DOHH2 (cell line): ENCODE measurements around the gene PPRC1.
A peak's percentile ranks its signal among the peaks of the same experiment; 100 is the strongest.

Source experiments
- H3F3A ChIP-seq: fragments of 200-600 bp; sonication (generic), shearing (Covaris generic); 2 replicates; pipeline ENCODE4 v1.6.0; 2016; ENCODE audit warnings: antibody characterized with exemption, mild to moderate bottlenecking; ENCODE audit not compliant: control insufficient read depth, insufficient read depth
- H3K27ac ChIP-seq: fragments of 200-600 bp; sonication (generic); 2 replicates; pipeline ENCODE4 v1.5.1; 2014; ENCODE audit warnings: low read depth, mild to moderate bottlenecking, low read length, moderate library complexity
- H3K27me3 ChIP-seq: fragments of 200-600 bp; sonication (generic); 2 replicates; pipeline ENCODE4 v1.6.1; 2014; ENCODE audit warnings: mild to moderate bottlenecking, low read length, mixed read lengths; ENCODE audit not compliant: control insufficient read depth
- H3K36me3 ChIP-seq: fragments of 200-600 bp; sonication (generic); 2 replicates; pipeline ENCODE4 v1.6.1; 2014; ENCODE audit warnings: mild to moderate bottlenecking, low read length, moderate library complexity, mixed read lengths; ENCODE audit not compliant: control insufficient read depth
- H3K4me1 ChIP-seq: fragments of 200-600 bp; sonication (generic); 2 replicates; pipeline ENCODE4 v1.6.1; 2014; ENCODE audit warnings: mild to moderate bottlenecking, low read length, mixed read lengths; ENCODE audit not compliant: control insufficient read depth
- H3K4me2 ChIP-seq: fragments of 200-600 bp; sonication (generic); 2 replicates; pipeline ENCODE4 v1.6.0; 2014; ENCODE audit warnings: mild to moderate bottlenecking, low read length, moderate library complexity
- H3K4me3 ChIP-seq: fragments of 200-600 bp; sonication (generic); 2 replicates; pipeline ENCODE4 v1.5.1; 2014; ENCODE audit warnings: mild to moderate bottlenecking, low read length, mixed read lengths
- H3K79me2 ChIP-seq: fragments of 200-600 bp; sonication (generic); 2 replicates; pipeline ENCODE4 v1.6.1; 2014; ENCODE audit warnings: mild to moderate bottlenecking, low read length, mixed read lengths; ENCODE audit not compliant: control insufficient read depth
- H3K9me2 ChIP-seq: fragments of 200-600 bp; sonication (generic); replicated peaks from 2 replicates; pipeline ENCODE4 v1.6.1; 2014; ENCODE audit warnings: mild to moderate bottlenecking, low read length, mixed read lengths; ENCODE audit not compliant: control insufficient read depth
- H3K9me3 ChIP-seq: fragments of 200-600 bp; sonication (generic); 2 replicates; pipeline ENCODE4 v1.6.1; 2014; ENCODE audit warnings: antibody characterized with exemption, low read length, mixed read lengths; ENCODE audit not compliant: control insufficient read depth, insufficient read depth
- H4K20me1 ChIP-seq: fragments of 200-600 bp; sonication (generic); 2 replicates; pipeline ENCODE4 v1.6.0; 2014; ENCODE audit warnings: low read depth, mild to moderate bottlenecking, antibody characterized with exemption, low read length, moderate library complexity; ENCODE audit not compliant: control insufficient read depth, insufficient read depth
- EZH2phosphoT487 ChIP-seq: fragments of 200-600 bp; sonication (generic); IDR thresholded peaks from 2 replicates; pipeline ENCODE4 v1.6.1; 2017; ENCODE audit warnings: borderline replicate concordance, mild to moderate bottlenecking, antibody characterized with exemption, low read length, moderate library complexity, mixed read lengths
- TF ChIP-seq, protein P1 (sequence below): fragments of 200-600 bp; sonication (generic); IDR thresholded peaks from one replicate; pipeline ENCODE4 v1.5.1; 2014; ENCODE audit warnings: antibody characterized with exemption, mild to moderate bottlenecking, low read depth, low read length; ENCODE audit not compliant: poor library complexity, severe bottlenecking

PPRC1 gene

DNA sequence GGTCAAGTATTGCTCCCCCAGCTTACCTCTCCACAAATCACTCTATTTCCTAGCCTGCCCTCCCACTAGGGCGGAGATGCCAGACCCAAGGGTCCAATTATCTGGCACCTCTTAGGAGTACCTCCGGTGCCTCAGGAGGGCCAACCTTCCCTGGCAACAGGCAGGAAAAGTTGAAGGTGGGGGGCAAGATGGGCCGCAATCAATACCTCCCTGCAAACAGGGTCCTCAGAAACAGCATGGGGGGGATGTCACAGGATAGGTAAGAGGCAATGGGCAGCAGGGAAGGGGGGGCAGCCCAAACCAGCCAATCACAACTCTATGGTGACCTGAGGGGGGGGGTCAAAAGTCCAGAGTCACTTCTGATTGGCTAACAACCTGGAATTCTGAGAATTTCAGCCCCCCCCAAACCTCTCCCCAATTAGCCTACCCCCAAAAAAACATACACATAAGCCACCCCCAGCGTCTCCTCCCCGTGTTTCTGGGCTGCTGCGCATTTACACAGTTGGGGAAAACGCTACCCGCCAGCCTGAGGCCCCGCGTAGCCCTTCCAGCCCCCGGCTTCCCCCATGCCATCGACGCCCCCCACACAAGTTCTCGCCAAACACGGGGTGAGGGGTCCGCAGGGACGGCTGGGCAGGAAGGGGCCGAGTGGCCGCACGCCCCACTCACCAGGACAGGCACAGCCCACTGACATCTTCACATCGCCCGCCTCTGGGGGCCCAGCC lies 13.3 kb upstream of the PPRC1 start:
- peak overlapping the region; percentile 99 for H3K4me2 ChIP-seq
- no peaks in the 10 kb centered on the region for H3K9me3 ChIP-seq
- H3K4me3 ChIP-seq: peak overlapping the region; percentile 97
- no peaks in the 10 kb centered on the region for H3K27me3 ChIP-seq
- TF ChIP-seq, protein P1, sequence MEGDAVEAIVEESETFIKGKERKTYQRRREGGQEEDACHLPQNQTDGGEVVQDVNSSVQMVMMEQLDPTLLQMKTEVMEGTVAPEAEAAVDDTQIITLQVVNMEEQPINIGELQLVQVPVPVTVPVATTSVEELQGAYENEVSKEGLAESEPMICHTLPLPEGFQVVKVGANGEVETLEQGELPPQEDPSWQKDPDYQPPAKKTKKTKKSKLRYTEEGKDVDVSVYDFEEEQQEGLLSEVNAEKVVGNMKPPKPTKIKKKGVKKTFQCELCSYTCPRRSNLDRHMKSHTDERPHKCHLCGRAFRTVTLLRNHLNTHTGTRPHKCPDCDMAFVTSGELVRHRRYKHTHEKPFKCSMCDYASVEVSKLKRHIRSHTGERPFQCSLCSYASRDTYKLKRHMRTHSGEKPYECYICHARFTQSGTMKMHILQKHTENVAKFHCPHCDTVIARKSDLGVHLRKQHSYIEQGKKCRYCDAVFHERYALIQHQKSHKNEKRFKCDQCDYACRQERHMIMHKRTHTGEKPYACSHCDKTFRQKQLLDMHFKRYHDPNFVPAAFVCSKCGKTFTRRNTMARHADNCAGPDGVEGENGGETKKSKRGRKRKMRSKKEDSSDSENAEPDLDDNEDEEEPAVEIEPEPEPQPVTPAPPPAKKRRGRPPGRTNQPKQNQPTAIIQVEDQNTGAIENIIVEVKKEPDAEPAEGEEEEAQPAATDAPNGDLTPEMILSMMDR: no peak
- TF ChIP-seq EZH2phosphoT487: no peak
- peaks cover 49% of the 10 kb centered on the region for H3F3A ChIP-seq
- H3K79me2 ChIP-seq: peaks cover 63% of the 10 kb centered on the region
- peak overlapping the region; percentile 86 for H3K27ac ChIP-seq
- peaks cover 59% of the 10 kb centered on the region for H3K4me1 ChIP-seq
- H4K20me1 ChIP-seq: no peaks in the 10 kb centered on the region
- no peaks in the 10 kb centered on the region; the same call in 1 of the 2 replicates for H3K36me3 ChIP-seq
- H3K9me2 ChIP-seq: no peaks in the 10 kb centered on the region

DNA sequence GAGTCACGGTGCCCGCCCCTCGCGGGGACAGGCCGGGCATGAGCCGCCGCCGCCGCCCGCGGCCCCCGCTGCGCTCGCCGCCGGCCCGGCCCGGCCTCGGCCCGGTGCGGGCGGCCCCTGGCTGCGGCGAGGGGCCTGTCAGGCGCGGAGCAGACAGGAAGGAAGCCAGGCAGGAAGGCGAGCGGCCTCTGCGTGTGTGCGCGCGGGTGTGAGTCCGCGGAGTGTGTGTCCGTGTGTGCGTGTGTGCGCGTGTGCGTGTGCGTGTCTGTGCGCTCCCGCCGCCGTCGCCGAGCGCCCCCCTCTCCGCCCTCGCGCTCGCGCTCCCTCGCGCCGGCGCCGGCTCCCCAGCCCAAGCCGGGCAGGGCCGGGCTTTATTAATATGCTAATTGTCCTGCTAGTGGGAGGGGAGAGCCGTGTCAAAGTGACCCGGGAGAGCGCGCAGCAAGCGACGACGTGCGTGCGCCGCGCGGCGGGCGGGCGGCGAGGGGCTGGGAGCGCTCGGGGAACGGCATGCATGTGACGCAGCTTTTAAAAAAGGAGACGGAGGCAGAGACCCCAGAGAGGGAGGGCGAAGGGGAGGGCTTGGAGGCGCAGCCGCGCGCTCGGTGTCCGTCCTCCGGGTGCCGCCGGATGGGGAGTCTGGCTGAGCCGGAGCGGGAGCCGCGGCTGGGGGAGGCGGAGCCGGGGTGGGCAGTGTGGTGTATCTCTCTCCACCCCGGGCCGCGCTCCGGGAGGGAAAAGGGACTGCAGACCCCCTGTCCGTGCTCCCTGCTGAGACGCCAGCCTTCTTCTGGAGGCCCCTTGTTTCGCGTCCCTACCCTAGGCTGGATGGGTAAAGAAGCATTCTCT lies 12.5 kb upstream of the PPRC1 start, which contains the start of gene LDB1:
Gene LDB1 (minus strand): TSS at position 227 of the 849 bp plus-strand sequence. CDS start 258 bp downstream, outside the sequence.
- Histone ChIP-seq H4K20me1 (no peaks in the 10 kb centered on the region), H3K4me1 (peaks cover 54% of the 10 kb centered on the region)

DNA sequence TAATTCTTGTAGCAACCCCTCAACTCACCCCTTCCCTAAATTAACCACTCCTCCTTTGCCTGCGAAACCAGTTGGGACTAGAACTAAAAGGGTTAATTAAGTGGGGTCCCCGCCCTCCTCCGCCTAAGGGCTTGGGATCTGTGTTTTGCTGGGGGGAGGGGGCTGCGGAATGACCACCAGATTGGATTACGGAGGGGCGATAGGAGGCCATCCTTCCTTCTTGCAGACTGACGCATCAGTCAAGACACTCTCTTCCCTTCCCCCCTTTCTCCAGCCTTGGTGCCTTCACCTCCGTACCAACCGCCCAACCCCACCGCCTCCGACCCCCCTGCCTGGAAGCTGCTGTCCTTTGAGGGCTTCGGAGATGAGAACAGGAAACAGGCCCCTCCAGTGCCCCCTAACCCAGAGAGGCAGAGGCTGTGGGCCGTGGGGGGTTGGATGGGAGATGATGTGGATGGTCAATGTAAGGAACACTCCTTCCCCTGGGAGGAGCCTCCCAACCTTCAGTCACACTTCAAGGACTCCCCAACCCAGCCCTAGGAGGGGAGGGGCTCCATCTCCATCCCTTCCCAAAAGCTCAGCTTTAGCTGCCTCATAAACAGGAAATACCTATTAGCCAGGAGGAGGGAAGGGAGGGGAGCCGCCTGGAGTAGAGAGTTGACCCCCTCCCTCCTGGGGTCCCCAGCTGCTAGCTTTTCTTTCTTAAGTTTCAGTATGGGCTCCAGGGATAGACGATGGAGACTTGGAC lies 11.7 kb upstream of the PPRC1 start:
- no peaks in the 10 kb centered on the region for H3K27me3 ChIP-seq
- H3K9me2 ChIP-seq: no peaks in the 10 kb centered on the region
- H3K9me3 ChIP-seq: no peaks in the 10 kb centered on the region
- peak overlapping the region; percentile 97 for H3K4me3 ChIP-seq
- H3K79me2 ChIP-seq: peaks cover 48% of the 10 kb centered on the region
- H4K20me1 ChIP-seq: no peaks in the 10 kb centered on the region
- TF ChIP-seq EZH2phosphoT487: no peak
- TF ChIP-seq, protein P1: no peak
- no peaks in the 10 kb centered on the region; the same call in 1 of the 2 replicates for H3K36me3 ChIP-seq
- H3K27ac ChIP-seq: peak overlapping the region; percentile 86
- H3K4me1 ChIP-seq: peaks cover 46% of the 10 kb centered on the region
- H3F3A ChIP-seq: peaks cover 38% of the 10 kb centered on the region
- H3K4me2 ChIP-seq: peak overlapping the region; percentile 99

More for the DNA sequence above, 12.5 kb upstream of the PPRC1 start, which contains the start of gene LDB1:
- H3K27ac ChIP-seq: peak within 1 kb of the TSS; percentile 86
- no peaks in the 10 kb centered on the region; the same call in 1 of the 2 replicates for H3K36me3 ChIP-seq
- H3K27me3 ChIP-seq: no peaks in the 10 kb centered on the region
- H3K9me3 ChIP-seq: no peaks in the 10 kb centered on the region
- H3K4me3 ChIP-seq: peak within 1 kb of the TSS; percentile 97
- H3K9me2 ChIP-seq: no peaks in the 10 kb centered on the region
- H3K79me2 ChIP-seq: peaks cover 56% of the 10 kb centered on the region
- TF ChIP-seq EZH2phosphoT487: no peak
- TF ChIP-seq, protein P1: no peak
- peak within 1 kb of the TSS; percentile 99 for H3K4me2 ChIP-seq
- peaks cover 45% of the 10 kb centered on the region for H3F3A ChIP-seq
